ENCODE results near the gene LONP2. TPM values are rescaled to one million over a fixed set of nuclear protein-coding genes. Genes with fewer than 3 reads are reported as not detected.

Gene LONP2
- total RNA-seq (2022; extraction: Qiagen RNA extraction): 25.3 to 35.8 TPM (median 35.5 TPM) in 5 replicates

GRCh38 chr16:48244080-48244862 is at the start of gene LONP2:
TSS of gene LONP2 (plus strand) at chr16:48244300. CDS start at chr16:48244389, 89 bp downstream.

DNA sequence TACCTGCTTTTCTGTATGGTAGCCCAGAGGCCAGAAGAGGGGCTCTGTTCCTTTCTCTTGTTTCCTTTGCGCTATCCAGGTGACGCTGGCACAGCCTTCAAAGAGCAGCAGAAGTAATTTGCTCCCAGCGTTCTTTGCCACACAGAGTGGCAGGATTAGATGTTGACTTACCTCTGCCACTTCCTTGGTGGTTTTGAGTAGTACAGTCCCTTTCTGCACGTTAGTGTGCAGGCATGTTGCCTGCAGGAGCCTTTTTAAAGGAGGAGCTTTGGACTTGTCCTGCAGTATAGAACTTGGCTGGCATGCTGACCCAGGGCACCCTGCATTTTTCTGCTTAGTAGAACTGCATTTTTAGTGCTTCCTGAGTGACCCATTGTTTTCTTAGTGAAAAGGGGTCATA is 3.2 kb downstream of the LONP2 start, which contains the start of gene ABCC11:
Gene ABCC11 (minus strand): TSS at position 229 of the 400 bp plus-strand sequence. CDS start 15,618 bp downstream, outside the sequence.

GRCh38 chr16:48385253-48386150 is 141.4 kb downstream of the LONP2 start, which contains the start of gene SIAH1:
TSS of gene SIAH1 (minus strand) at chr16:48385413. CDS start at chr16:48362428, 22,985 bp downstream.

Other genes with a start within 250 kb of the LONP2 start
- gene ABCC12, start 88.3 kb upstream of the LONP2 start, total RNA-seq (2022; extraction: Qiagen RNA extraction): 0.02 to 0.06 TPM (median 0.05 TPM) in 3 of 5 replicates, not detected in the others
- gene ABCC11, start 3.2 kb downstream of the LONP2 start, total RNA-seq (2022; extraction: Qiagen RNA extraction): 0.11 to 0.21 TPM (median 0.14 TPM) in 4 of 5 replicates, not detected in the other
- 11.9 to 14.2 TPM (median 12.9 TPM) in 5 replicates for gene SIAH1, start 141.1 kb downstream of the LONP2 start, total RNA-seq (2022; extraction: Qiagen RNA extraction)

All from A549 treated with dexamethasone at 1 μM for 4 hours (cell line).